GM12872 (cell line): ENCODE measurements around the gene VAT1L.

ENCODE experiments used
- CTCF ChIP-seq: IDR thresholded peaks from 3 replicates; pipeline ENCODE4 v1.5.1; 2011; ENCODE audit warnings: low read depth, mild to moderate bottlenecking, low read length, moderate library complexity; ENCODE audit not compliant: insufficient read depth

The VAT1L gene

GRCh38 chr16:77946823-77947222, 158.5 kb downstream of the VAT1L start:
- no peak for TF ChIP-seq CTCF

GRCh38 chr16:77948835-77949234, 160.5 kb downstream of the VAT1L start:
- TF ChIP-seq CTCF, result no peak

GRCh38 chr16:77949445-77949844, 161.1 kb downstream of the VAT1L start:
- no peak for TF ChIP-seq CTCF

GRCh38 chr16:77951788-77952187, 163.4 kb downstream of the VAT1L start:
- TF ChIP-seq CTCF, result peak; percentile 48

- no peak for TF ChIP-seq CTCF
Observed at GRCh38 chr16:77955127-77955526, 166.8 kb downstream of the VAT1L start.

GRCh38 chr16:77956231-77956630, 167.9 kb downstream of the VAT1L start:
- TF ChIP-seq CTCF, result no peak

- no peak for TF ChIP-seq CTCF
Observed at GRCh38 chr16:77960766-77961165, 172.4 kb downstream of the VAT1L start.

GRCh38 chr16:77961814-77962213, 173.4 kb downstream of the VAT1L start:
- TF ChIP-seq CTCF, result no peak
